GM20431 (cell line): ENCODE results near the gene LINGO4.

Experiments used
- in situ Hi-C: fragments of 300-500 bp; cut with MseI, MboI; formaldehyde crosslinking; loops from one replicate; pipeline ENCODE4 v1.15.0; 2020; ENCODE audit warnings: low sequenced_read_pairs; ENCODE audit not compliant: unreplicated experiment

LINGO4 gene

GRCh38 chr1:151760597-151761385, 44.4 kb downstream of the LINGO4 start:
- in situ Hi-C loops = no loop called here

- in situ Hi-C loops = no loop called here
Observed at GRCh38 chr1:151759241-151759640, 46.0 kb downstream of the LINGO4 start.

- in situ Hi-C loops = no loop called here
Observed at GRCh38 chr1:151756291-151756690, 48.9 kb downstream of the LINGO4 start.
